ENCODE measurements around the gene LRMDA. TPM values are rescaled to one million over a fixed set of nuclear protein-coding genes. Genes with fewer than 3 reads are reported as not detected.

The LRMDA gene
- total and polyA plus RNA-seq, 10 of the 15 experiments (the other 5 are each of a cell fraction or from before 2014, with no cell fraction given), result 0.07 to 0.54 (median 0.29) TPM; not detected in 4

GRCh38 chr10:75876710-75877109 is 445.3 kb downstream of the LRMDA start:
- TF ChIP-seq POLR2AphosphoS2 (IDR thresholded peaks at IDR 0.05; ENCODE audit: low read depth, low read length) (no peak), HSF1 (IDR thresholded peaks at IDR 0.05; ENCODE audit: low read depth, low read length) (no peak), HDGF (IDR thresholded peaks at IDR 0.05) (no peak), ZNF217 (IDR thresholded peaks at IDR 0.05) (no peak), RB1 (IDR thresholded peaks at IDR 0.05; ENCODE audit: borderline replicate concordance) (no peak)
- ChIA-PET CTCF (no interaction called here), RAD21 (ENCODE audit: unreplicated experiment) (no interaction called here), POLR2A (no interaction called here), SMC1A (ENCODE audit: uncharacterized antibody, unreplicated experiment) (no interaction called here)
- Histone ChIP-seq H3K4me3 (no peak overlapping the region), H3K9me3 (replicated peaks; ENCODE audit: control insufficient read depth, insufficient read depth, low read length) (no peaks in the 10 kb centered on the region), H3K27me3 (replicated peaks in 1 of 2; ENCODE audit: control insufficient read depth in 2 of 2, insufficient read depth in 2 of 2, low read length in 1 of 2) (no peaks in the 10 kb centered on the region; a peak in 2 of 4 replicates), H3K79me2 (ENCODE audit: control insufficient read depth, insufficient read depth, low read length) (no peaks in the 10 kb centered on the region), H3K27ac (ENCODE audit: control insufficient read depth, insufficient read depth) (no peak overlapping the region), H3K4me1 (ENCODE audit: control insufficient read depth, insufficient read depth, low read length) (no peaks in the 10 kb centered on the region), H4K20me1 (ENCODE audit: control insufficient read depth, insufficient read depth) (no peaks in the 10 kb centered on the region), H3K36me3 (ENCODE audit: control insufficient read depth in 2 of 2, insufficient read depth in 2 of 2, low read length in 1 of 2) (no peaks in the 10 kb centered on the region), H3K9ac (ENCODE audit: control insufficient read depth, insufficient read depth, low read length) (no peak overlapping the region), H2AFZ (ENCODE audit: control insufficient read depth, low read depth, low read length) (no peak overlapping the region), H3K4me2 (ENCODE audit: control insufficient read depth, insufficient read depth) (no peak overlapping the region)
- DNase-seq (ENCODE audit: low read depth, low spot score), result no peak
- in situ Hi-C loops (cut with MboI), result no loop called here
- no TSS peak for BruUV-seq (replicated peaks)
- no peak for FAIRE-seq
- intact Hi-C loops (cut with micrococcal nuclease; ENCODE audit: unreplicated experiment), result no loop called here
- WGBS (ENCODE audit: insufficient coverage, insufficient replicate concordance, low lambda C conversion rate, missing lambda C conversion rate), result 3% methylated on average over 3 of the region's 3 CpGs
- no peak for ATAC-seq

- TF ChIP-seq STAT1 (conservative IDR thresholded peaks at IDR 0.05) (no peak), ZSCAN29 (IDR thresholded peaks at IDR 0.05) (no peak), IKZF2 (IDR thresholded peaks at IDR 0.05) (no peak), MEF2A (IDR thresholded peaks at IDR 0.05; ENCODE audit: insufficient read depth, low read depth, low read length) (no peak)
- no TSS peak for BruUV-seq (replicated peaks)
- ATAC-seq (no peak), FAIRE-seq (no peak), DNase-seq (ENCODE audit: low read depth, low spot score) (no peak)
- Histone ChIP-seq H3K36me3 (ENCODE audit: control insufficient read depth in 2 of 2, insufficient read depth in 2 of 2, low read length in 1 of 2) (no peaks in the 10 kb centered on the region), H3K27ac (ENCODE audit: control insufficient read depth, insufficient read depth) (no peak overlapping the region), H3K79me2 (ENCODE audit: control insufficient read depth, insufficient read depth, low read length) (no peaks in the 10 kb centered on the region), H2AFZ (ENCODE audit: control insufficient read depth, low read depth, low read length) (no peak overlapping the region), H3K4me1 (ENCODE audit: control insufficient read depth, insufficient read depth, low read length) (no peaks in the 10 kb centered on the region), H3K4me3 (no peak overlapping the region), H4K20me1 (ENCODE audit: control insufficient read depth, insufficient read depth) (no peaks in the 10 kb centered on the region), H3K27me3 (replicated peaks in 1 of 2; ENCODE audit: control insufficient read depth in 2 of 2, insufficient read depth in 2 of 2, low read length in 1 of 2) (no peaks in the 10 kb centered on the region; a peak in 2 of 4 replicates), H3K9me3 (replicated peaks; ENCODE audit: control insufficient read depth, insufficient read depth, low read length) (no peaks in the 10 kb centered on the region), H3K9ac (ENCODE audit: control insufficient read depth, insufficient read depth, low read length) (no peak overlapping the region), H3K4me2 (ENCODE audit: control insufficient read depth, insufficient read depth) (no peak overlapping the region)
- POLR2A ChIA-PET, result no interaction called here
- in situ Hi-C loops (cut with MboI), result no loop called here
- RAD21 ChIA-PET (ENCODE audit: unreplicated experiment), result no interaction called here
- intact Hi-C loops (cut with micrococcal nuclease; ENCODE audit: unreplicated experiment), result no loop called here
- WGBS (ENCODE audit: insufficient coverage, insufficient replicate concordance, low lambda C conversion rate, missing lambda C conversion rate), result under 1% methylated on average over 7 of the region's 7 CpGs
- CTCF ChIA-PET, result interaction anchor here (0.6 to 1.5 kb wide), 5 partner anchors 11 to 1130 kb away, joined by 3 to 4 read pairs (median 3); no protein-coding TSS in a partner anchor
- SMC1A ChIA-PET (ENCODE audit: uncharacterized antibody, unreplicated experiment), result interaction anchor here (0.8 to 1.3 kb wide), 2 partner anchors 23 to 258 kb away, joined by 3 read pairs; no protein-coding TSS in a partner anchor
Observed at GRCh38 chr10:75877877-75878276, 446.5 kb downstream of the LRMDA start.

All from GM12878 (cell line).